ENCODE measurements around the gene RABL3.

DNA sequence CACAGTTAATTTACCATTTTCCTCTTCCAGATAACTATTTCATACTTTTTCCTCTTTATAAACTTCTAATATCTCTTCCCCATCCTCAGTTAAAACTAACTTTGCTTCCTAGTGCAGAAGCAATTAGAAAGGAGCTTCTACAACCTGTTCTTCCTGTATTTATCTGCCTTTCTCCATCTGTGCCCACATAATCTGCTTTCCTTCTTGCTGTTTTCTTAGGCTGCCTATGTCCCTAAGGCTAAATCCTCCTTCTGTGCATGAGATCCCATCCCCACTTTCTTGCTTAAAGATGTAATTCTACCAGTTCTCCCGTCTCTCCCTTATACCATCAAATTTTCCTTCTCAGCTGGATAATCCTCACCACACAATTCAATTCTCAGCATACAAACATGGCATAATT lies 31.9 kb downstream of the RABL3 start:
- TF ChIP-seq POLR2A (IDR thresholded peaks at IDR 0.05) (no peak), POLR2AphosphoS5 (IDR thresholded peaks at IDR 0.05) (no peak)
- TF ChIP-seq, protein P1, sequence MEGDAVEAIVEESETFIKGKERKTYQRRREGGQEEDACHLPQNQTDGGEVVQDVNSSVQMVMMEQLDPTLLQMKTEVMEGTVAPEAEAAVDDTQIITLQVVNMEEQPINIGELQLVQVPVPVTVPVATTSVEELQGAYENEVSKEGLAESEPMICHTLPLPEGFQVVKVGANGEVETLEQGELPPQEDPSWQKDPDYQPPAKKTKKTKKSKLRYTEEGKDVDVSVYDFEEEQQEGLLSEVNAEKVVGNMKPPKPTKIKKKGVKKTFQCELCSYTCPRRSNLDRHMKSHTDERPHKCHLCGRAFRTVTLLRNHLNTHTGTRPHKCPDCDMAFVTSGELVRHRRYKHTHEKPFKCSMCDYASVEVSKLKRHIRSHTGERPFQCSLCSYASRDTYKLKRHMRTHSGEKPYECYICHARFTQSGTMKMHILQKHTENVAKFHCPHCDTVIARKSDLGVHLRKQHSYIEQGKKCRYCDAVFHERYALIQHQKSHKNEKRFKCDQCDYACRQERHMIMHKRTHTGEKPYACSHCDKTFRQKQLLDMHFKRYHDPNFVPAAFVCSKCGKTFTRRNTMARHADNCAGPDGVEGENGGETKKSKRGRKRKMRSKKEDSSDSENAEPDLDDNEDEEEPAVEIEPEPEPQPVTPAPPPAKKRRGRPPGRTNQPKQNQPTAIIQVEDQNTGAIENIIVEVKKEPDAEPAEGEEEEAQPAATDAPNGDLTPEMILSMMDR (IDR thresholded peaks at IDR 0.05) = no peak
